K562 (cell line): ENCODE measurements around the gene ZFAND2A. TPM values are rescaled to one million over a fixed set of nuclear protein-coding genes. Genes with fewer than 3 reads are reported as not detected.

Experiments
- BCL6 ChIP-seq: fragments of 250-450 bp; sonication (Bioruptor Pico); IDR thresholded peaks from 2 replicates; pipeline ENCODE4 v1.4.0; 2020
- CAMTA2 ChIP-seq: fragments of 250-450 bp; sonication (Bioruptor Pico); conservative IDR thresholded peaks from 2 replicates; pipeline ENCODE4 v1.5.1; 2022
- CC2D1A ChIP-seq: fragments of 450-650 bp; IDR thresholded peaks from 2 replicates; pipeline ENCODE4 v1.6.1; 2017; ENCODE audit warnings: mild to moderate bottlenecking
- CHD2 ChIP-seq: IDR thresholded peaks from 2 replicates; pipeline ENCODE4 v1.6.1; 2011; ENCODE audit warnings: low read depth, low read length
- CSDE1 ChIP-seq, 2 experiments: fragments of 450-650 bp; IDR thresholded peaks; 2 replicates each; pipeline ENCODE4 v1.6.1; 2016; ENCODE audit warnings: mild to moderate bottlenecking in 1 of 2
- ELF2 ChIP-seq: fragments of 250-450 bp; sonication (Bioruptor Pico); IDR thresholded peaks from 2 replicates; pipeline ENCODE4 v1.5.0; 2021; ENCODE audit warnings: mild to moderate bottlenecking
- ESRRA ChIP-seq: fragments of 450-650 bp; IDR thresholded peaks from 2 replicates; pipeline ENCODE4 v1.6.1; 2014; ENCODE audit warnings: low read depth, mild to moderate bottlenecking, moderate library complexity, borderline replicate concordance
- GABPA ChIP-seq: fragments of 200-800 bp; sonication (Bioruptor generic); conservative IDR thresholded peaks from 2 replicates; pipeline ENCODE4 v1.6.1; 2016; ENCODE audit warnings: low read depth, missing genetic modification characterization, missing compliant biosample characterization
- HEY1 ChIP-seq: fragments of 250-450 bp; sonication (Bioruptor Pico); IDR thresholded peaks from 2 replicates; pipeline ENCODE4 v1.5.0; 2020; ENCODE audit warnings: mild to moderate bottlenecking, moderate library complexity, borderline replicate concordance
- MAFG ChIP-seq: fragments of 450-650 bp; conservative IDR thresholded peaks from 2 replicates; pipeline ENCODE4 v1.6.1; 2016; ENCODE audit warnings: missing genetic modification characterization, missing compliant biosample characterization
- MECOM ChIP-seq: fragments of 250-450 bp; sonication (Bioruptor Pico); IDR thresholded peaks from 2 replicates; pipeline ENCODE4 v1.8.0; 2022; ENCODE audit warnings: inconsistent platforms
- MEF2A ChIP-seq: IDR thresholded peaks from 2 replicates; pipeline ENCODE4 v1.6.1; 2011; ENCODE audit warnings: low read depth, mild to moderate bottlenecking, low read length, moderate library complexity; ENCODE audit not compliant: control insufficient read depth
- NELFE ChIP-seq: IDR thresholded peaks from 2 replicates; pipeline ENCODE4 v1.6.1; 2011; ENCODE audit warnings: mild to moderate bottlenecking; ENCODE audit not compliant: insufficient read depth, insufficient read length
- NFE2L1 ChIP-seq: fragments of 450-650 bp; IDR thresholded peaks from 2 replicates; pipeline ENCODE4 v1.6.1; 2016; ENCODE audit warnings: missing genetic modification characterization, low read depth, mild to moderate bottlenecking, missing compliant biosample characterization, moderate library complexity, borderline replicate concordance
- POLR2H ChIP-seq: IDR thresholded peaks from 2 replicates; pipeline ENCODE4 v1.6.1; 2016; ENCODE audit warnings: missing genetic modification characterization, low read depth, mild to moderate bottlenecking, control low read depth, missing compliant biosample characterization, moderate library complexity
- SIN3B ChIP-seq: fragments of 450-650 bp; IDR thresholded peaks from 2 replicates; pipeline ENCODE4 v1.6.1; 2017; ENCODE audit warnings: low read depth, mild to moderate bottlenecking, moderate library complexity
- ZNF217 ChIP-seq: sonication (generic); formaldehyde crosslinking; IDR thresholded peaks from 2 replicates; pipeline ENCODE4 v1.8.0; 2022; ENCODE audit warnings: mild to moderate bottlenecking, missing genetic modification reagents
- ZNF347 ChIP-seq: fragments of 450-650 bp; formaldehyde crosslinking; IDR thresholded peaks from 2 replicates; pipeline ENCODE4 v1.4.0; 2020; ENCODE audit warnings: low read depth, mild to moderate bottlenecking, moderate library complexity
- polyA plus RNA-seq, 8 experiments: library from polyadenylated mRNA; depleted of rRNA in 4 of 8; stranded (reverse) in 5 of 8; unstranded in 3 of 8; fragments of >200 nt; fragmentation: Nextera tagmentation in 2 of 8; fragmentation: Illumina TruSeq in 1 of 8; extraction: Ambion mirVana in 2 of 8; extraction: Trizol in 1 of 8; gene quantifications; 2 replicates each; pipeline versions ENCODE4 v1.2.1 to v1.2.3, GENCODE V29; 2011 to 2014; ENCODE audit warnings: inconsistent platforms in 1 of 8, missing spikeins in 1 of 8
- total RNA-seq, 7 experiments: library from RNA; depleted of rRNA in 6 of 7; stranded (reverse); fragments of >200 nt in 6 of 7; fragmentation: Illumina TruSeq in 2 of 7; extraction: Trizol in 2 of 7; gene quantifications; 2 replicates each; pipeline versions ENCODE4 v1.2.1 to v1.2.3, GENCODE V29; 2011 to 2021; ENCODE audit warnings: low replicate concordance in 1 of 7
- TF ChIP-seq, protein P1 (sequence below): fragments of 450-650 bp; IDR thresholded peaks from 2 replicates; pipeline ENCODE4 v1.6.1; 2017; ENCODE audit warnings: antibody characterized with exemption, mild to moderate bottlenecking
- TF ChIP-seq, protein P2 (sequence below): sonication (generic); formaldehyde crosslinking; IDR thresholded peaks from 2 replicates; pipeline ENCODE4 v1.8.0; 2022; ENCODE audit warnings: mild to moderate bottlenecking, low read depth, missing genetic modification reagents
- TF ChIP-seq, protein P3 (sequence below): fragments of 250-450 bp; sonication (Bioruptor Pico); IDR thresholded peaks from 2 replicates; pipeline ENCODE4 v1.8.0; 2021; ENCODE audit warnings: borderline replicate concordance, mild to moderate bottlenecking, moderate library complexity; ENCODE audit not compliant: poor library complexity, severe bottlenecking
- TF ChIP-seq, protein P4 (sequence below): sonication (generic); formaldehyde crosslinking; IDR thresholded peaks from 2 replicates; pipeline ENCODE4 v1.8.0; 2022; ENCODE audit warnings: mild to moderate bottlenecking, missing genetic modification reagents

The ZFAND2A gene
- total and polyA plus RNA-seq, 9 of the 15 experiments (the other 6 are each of a cell fraction or from before 2014, with no cell fraction given) = 16.8 to 56.8 (median 26.1) TPM

DNA sequence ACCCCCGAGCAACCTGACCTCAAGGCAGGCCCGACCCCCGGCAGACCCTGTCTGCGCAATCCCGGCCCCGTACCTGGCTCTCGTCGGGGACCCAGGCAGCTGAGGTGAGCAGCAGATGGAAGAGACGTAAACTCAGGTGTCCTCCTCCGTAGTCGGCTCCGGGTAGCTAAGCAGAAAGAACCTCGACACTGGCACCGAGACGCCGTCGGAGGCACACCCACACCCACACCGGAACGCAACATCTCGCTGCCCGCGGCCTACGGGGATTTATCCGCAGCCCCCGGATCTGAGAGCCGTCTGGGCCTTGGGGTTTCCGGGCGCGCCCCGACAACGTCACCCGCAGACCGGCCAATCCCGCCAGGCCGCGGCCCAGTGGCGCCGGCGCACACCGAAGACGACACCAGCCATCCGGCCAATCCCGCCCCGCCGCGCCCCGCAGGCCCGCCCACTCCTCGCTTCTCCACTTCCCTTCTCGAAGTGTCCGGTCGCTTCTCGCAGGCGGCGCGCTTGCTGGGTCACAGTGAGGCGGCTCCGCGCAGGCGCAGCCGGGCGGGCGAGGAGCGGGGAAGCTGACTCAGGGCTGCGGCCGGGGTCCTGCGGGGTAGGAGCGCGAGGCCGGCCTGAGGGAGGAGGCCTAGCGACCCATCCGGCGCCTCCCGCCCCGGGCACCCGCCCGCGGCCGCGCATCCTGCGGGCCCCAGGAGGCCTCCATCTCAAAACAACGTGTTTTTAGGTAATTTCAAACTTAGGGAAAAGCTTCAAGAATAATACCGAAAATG, at the start of gene ZFAND2A (continued):
- TF ChIP-seq MAFG (tag) (no peak), ESRRA (peak; percentile 76; the same call in 1 of the 2 replicates), MEF2A (no peak), ZNF347 (no peak), NELFE (no peak), CSDE1 (IDR thresholded peaks at IDR 0.05) (peak in 1 of 2 experiments; percentile 88; a peak in 2 of 4 replicates), BCL6 (CRISPR knock-in tag) (no peak), ZNF217 (CRISPR knock-in tag) (no peak), NFE2L1 (tag) (no peak), GABPA (tag) (peak; percentile 86), ELF2 (CRISPR knock-in tag) (peak; percentile 98), CC2D1A (no peak), CAMTA2 (CRISPR knock-in tag) (no peak), HEY1 (CRISPR knock-in tag) (no peak), CHD2 (peak; percentile 79), SIN3B (peak; percentile 99), POLR2H (tag) (peak; percentile 74), MECOM (CRISPR knock-in tag) (no peak)
- TF ChIP-seq, protein P1, sequence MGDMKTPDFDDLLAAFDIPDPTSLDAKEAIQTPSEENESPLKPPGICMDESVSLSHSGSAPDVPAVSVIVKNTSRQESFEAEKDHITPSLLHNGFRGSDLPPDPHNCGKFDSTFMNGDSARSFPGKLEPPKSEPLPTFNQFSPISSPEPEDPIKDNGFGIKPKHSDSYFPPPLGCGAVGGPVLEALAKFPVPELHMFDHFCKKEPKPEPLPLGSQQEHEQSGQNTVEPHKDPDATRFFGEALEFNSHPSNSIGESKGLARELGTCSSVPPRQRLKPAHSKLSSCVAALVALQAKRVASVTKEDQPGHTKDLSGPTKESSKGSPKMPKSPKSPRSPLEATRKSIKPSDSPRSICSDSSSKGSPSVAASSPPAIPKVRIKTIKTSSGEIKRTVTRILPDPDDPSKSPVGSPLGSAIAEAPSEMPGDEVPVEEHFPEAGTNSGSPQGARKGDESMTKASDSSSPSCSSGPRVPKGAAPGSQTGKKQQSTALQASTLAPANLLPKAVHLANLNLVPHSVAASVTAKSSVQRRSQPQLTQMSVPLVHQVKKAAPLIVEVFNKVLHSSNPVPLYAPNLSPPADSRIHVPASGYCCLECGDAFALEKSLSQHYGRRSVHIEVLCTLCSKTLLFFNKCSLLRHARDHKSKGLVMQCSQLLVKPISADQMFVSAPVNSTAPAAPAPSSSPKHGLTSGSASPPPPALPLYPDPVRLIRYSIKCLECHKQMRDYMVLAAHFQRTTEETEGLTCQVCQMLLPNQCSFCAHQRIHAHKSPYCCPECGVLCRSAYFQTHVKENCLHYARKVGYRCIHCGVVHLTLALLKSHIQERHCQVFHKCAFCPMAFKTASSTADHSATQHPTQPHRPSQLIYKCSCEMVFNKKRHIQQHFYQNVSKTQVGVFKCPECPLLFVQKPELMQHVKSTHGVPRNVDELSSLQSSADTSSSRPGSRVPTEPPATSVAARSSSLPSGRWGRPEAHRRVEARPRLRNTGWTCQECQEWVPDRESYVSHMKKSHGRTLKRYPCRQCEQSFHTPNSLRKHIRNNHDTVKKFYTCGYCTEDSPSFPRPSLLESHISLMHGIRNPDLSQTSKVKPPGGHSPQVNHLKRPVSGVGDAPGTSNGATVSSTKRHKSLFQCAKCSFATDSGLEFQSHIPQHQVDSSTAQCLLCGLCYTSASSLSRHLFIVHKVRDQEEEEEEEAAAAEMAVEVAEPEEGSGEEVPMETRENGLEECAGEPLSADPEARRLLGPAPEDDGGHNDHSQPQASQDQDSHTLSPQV = no peak
- TF ChIP-seq, protein P2, sequence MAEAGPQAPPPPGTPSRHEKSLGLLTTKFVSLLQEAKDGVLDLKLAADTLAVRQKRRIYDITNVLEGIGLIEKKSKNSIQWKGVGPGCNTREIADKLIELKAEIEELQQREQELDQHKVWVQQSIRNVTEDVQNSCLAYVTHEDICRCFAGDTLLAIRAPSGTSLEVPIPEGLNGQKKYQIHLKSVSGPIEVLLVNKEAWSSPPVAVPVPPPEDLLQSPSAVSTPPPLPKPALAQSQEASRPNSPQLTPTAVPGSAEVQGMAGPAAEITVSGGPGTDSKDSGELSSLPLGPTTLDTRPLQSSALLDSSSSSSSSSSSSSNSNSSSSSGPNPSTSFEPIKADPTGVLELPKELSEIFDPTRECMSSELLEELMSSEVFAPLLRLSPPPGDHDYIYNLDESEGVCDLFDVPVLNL = peak; percentile 51; the same call in 1 of the 2 replicates
- TF ChIP-seq, protein P3, sequence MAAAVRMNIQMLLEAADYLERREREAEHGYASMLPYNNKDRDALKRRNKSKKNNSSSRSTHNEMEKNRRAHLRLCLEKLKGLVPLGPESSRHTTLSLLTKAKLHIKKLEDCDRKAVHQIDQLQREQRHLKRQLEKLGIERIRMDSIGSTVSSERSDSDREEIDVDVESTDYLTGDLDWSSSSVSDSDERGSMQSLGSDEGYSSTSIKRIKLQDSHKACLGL (CRISPR knock-in tag) = no peak
- TF ChIP-seq, protein P4, sequence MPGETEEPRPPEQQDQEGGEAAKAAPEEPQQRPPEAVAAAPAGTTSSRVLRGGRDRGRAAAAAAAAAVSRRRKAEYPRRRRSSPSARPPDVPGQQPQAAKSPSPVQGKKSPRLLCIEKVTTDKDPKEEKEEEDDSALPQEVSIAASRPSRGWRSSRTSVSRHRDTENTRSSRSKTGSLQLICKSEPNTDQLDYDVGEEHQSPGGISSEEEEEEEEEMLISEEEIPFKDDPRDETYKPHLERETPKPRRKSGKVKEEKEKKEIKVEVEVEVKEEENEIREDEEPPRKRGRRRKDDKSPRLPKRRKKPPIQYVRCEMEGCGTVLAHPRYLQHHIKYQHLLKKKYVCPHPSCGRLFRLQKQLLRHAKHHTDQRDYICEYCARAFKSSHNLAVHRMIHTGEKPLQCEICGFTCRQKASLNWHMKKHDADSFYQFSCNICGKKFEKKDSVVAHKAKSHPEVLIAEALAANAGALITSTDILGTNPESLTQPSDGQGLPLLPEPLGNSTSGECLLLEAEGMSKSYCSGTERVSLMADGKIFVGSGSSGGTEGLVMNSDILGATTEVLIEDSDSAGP (CRISPR knock-in tag) = no peak
